ENCODE results near the gene POLD1. TPM values are rescaled to one million over a fixed set of nuclear protein-coding genes. Genes with fewer than 3 reads are reported as not detected.
"Not testable (repeated sequence)": the region's sequence is repeated elsewhere in the genome, so short reads cannot be mapped to it uniquely, and the experiment has no call there.

POLD1 gene
- total RNA-seq, 4 donors from 2014 or later: 10.0 to 17.2 (median 11.7) TPM

- DNase-seq (ENCODE audit: low spot score): no peak
- no peak for ATAC-seq (ENCODE audit: low FRiP score)
- TF ChIP-seq, protein P1, sequence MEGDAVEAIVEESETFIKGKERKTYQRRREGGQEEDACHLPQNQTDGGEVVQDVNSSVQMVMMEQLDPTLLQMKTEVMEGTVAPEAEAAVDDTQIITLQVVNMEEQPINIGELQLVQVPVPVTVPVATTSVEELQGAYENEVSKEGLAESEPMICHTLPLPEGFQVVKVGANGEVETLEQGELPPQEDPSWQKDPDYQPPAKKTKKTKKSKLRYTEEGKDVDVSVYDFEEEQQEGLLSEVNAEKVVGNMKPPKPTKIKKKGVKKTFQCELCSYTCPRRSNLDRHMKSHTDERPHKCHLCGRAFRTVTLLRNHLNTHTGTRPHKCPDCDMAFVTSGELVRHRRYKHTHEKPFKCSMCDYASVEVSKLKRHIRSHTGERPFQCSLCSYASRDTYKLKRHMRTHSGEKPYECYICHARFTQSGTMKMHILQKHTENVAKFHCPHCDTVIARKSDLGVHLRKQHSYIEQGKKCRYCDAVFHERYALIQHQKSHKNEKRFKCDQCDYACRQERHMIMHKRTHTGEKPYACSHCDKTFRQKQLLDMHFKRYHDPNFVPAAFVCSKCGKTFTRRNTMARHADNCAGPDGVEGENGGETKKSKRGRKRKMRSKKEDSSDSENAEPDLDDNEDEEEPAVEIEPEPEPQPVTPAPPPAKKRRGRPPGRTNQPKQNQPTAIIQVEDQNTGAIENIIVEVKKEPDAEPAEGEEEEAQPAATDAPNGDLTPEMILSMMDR (IDR thresholded peaks at IDR 0.05): no peak
These were observed 34.7 kb upstream of the POLD1 start for GRCh38 chr19:50349277-50350057.

GRCh38 chr19:50352242-50352641 is 31.9 kb upstream of the POLD1 start:
- DNase-seq (ENCODE audit: low spot score) (no peak), ATAC-seq (ENCODE audit: low FRiP score) (no peak)
- TF ChIP-seq, protein P1 (IDR thresholded peaks at IDR 0.05): no peak

GRCh38 chr19:50353487-50353880 is 30.7 kb upstream of the POLD1 start:
- DNase-seq (ENCODE audit: low spot score); ATAC-seq (ENCODE audit: low FRiP score): not testable (repeated sequence)

- no peak for ATAC-seq (ENCODE audit: low FRiP score)
- DNase-seq (ENCODE audit: low spot score): no peak
- TF ChIP-seq, protein P1 (IDR thresholded peaks at IDR 0.05): no peak
These were observed 27.4 kb upstream of the POLD1 start for GRCh38 chr19:50356691-50357177.

GRCh38 chr19:50357178-50358100 is 26.7 kb upstream of the POLD1 start:
- peak; percentile 63 for DNase-seq (ENCODE audit: low spot score)
- peak; percentile 78 for ATAC-seq (ENCODE audit: low FRiP score)
- TF ChIP-seq, protein P1 (IDR thresholded peaks at IDR 0.05): peak in 2 of 3 donors; percentile 29 to 89

- TF ChIP-seq, protein P1 (IDR thresholded peaks at IDR 0.05): no peak
- DNase-seq (ENCODE audit: low spot score) (no peak), ATAC-seq (ENCODE audit: low FRiP score) (no peak)
These were observed 25.4 kb upstream of the POLD1 start for GRCh38 chr19:50358483-50359327.

Measured in omental fat pad (tissue), 4 donors.